Natural killer cell (primary cell): ENCODE results near the gene TNIK. TPM values are rescaled to one million over a fixed set of nuclear protein-coding genes. Genes with fewer than 3 reads are reported as not detected.

Experiments
- ATAC-seq, 3 donors: fragments of 150-1000 bp in 2 of 3; fragments of 200-7000 bp in 1 of 3; cut with Tn5 transposase; 1 replicate in 1 of 3; 2 replicates in 2 of 3; pipeline ENCODE4 v1.10.0; 2021; ENCODE audit warnings: mild to moderate bottlenecking in 2 of 3, moderate library complexity in 2 of 3
- DNase-seq, 2 donors: peaks; one replicate each; pipeline versions ENCODE4 v3.0.0 to v3.0.0-alpha.2; 2013 to 2021; ENCODE audit warnings: mixed read lengths in 1 of 2
- H3K27ac ChIP-seq: one replicate; pipeline ENCODE4 v1.5.1; 2013; ENCODE audit warnings: mild to moderate bottlenecking, low read length
- H3K27me3 ChIP-seq: one replicate; pipeline ENCODE4 v1.6.1; 2013; ENCODE audit warnings: low read length; ENCODE audit not compliant: control insufficient read depth, insufficient read depth
- H3K36me3 ChIP-seq: one replicate; pipeline ENCODE4 v1.6.1; 2013; ENCODE audit warnings: low read length; ENCODE audit not compliant: control insufficient read depth, insufficient read depth
- H3K4me1 ChIP-seq: one replicate; pipeline ENCODE4 v1.6.1; 2013; ENCODE audit warnings: low read length; ENCODE audit not compliant: control insufficient read depth, insufficient read depth
- H3K4me3 ChIP-seq: one replicate; pipeline ENCODE4 v1.5.1; 2013; ENCODE audit warnings: low read length
- H3K9me3 ChIP-seq: one replicate; pipeline ENCODE4 v1.6.1; 2013; ENCODE audit warnings: low read length; ENCODE audit not compliant: control insufficient read depth, insufficient read depth
- H3K27ac Mint-ChIP-seq, 2 donors: one replicate each; pipeline ENCODE4 v1.8.0; 2022; ENCODE audit warnings: mild to moderate bottlenecking in 2 of 2, mixed read lengths in 2 of 2, moderate library complexity in 1 of 2
- H3K27me3 Mint-ChIP-seq, 2 donors: one replicate each; pipeline ENCODE4 v1.8.0; 2022; ENCODE audit warnings: low read depth in 2 of 2, mixed read lengths in 2 of 2
- H3K36me3 Mint-ChIP-seq: one replicate; pipeline ENCODE4 v1.8.0; 2022; ENCODE audit warnings: mixed read lengths
- H3K4me1 Mint-ChIP-seq, 2 donors: one replicate each; pipeline ENCODE4 v1.8.0; 2022; ENCODE audit warnings: mixed read lengths in 2 of 2
- H3K4me3 Mint-ChIP-seq: one replicate; pipeline ENCODE4 v1.8.0; 2022; ENCODE audit warnings: mild to moderate bottlenecking, moderate library complexity, mixed read lengths
- H3K9me3 Mint-ChIP-seq, 2 donors: one replicate each; pipeline ENCODE4 v1.8.0; 2022; ENCODE audit warnings: mixed read lengths in 2 of 2
- CTCF ChIP-seq: fragments of 200-600 bp; IDR thresholded peaks from one replicate; pipeline ENCODE4 v1.8.0; 2022; ENCODE audit warnings: antibody characterized with exemption
- WGBS: methylation state at CpG from one replicate; pipeline ENCODE4 v1.1.7; 2013; ENCODE audit warnings: missing lambda C conversion rate; ENCODE audit not compliant: insufficient coverage; 5-methylcytosine and 5-hydroxymethylcytosine counted together
- intact Hi-C: fragments of 100-400 bp; cut with micrococcal nuclease; formaldehyde crosslinking; loops from one replicate; pipeline ENCODE4 v1.14.2; 2022
- total RNA-seq, 4 donors: library from RNA; stranded (reverse); fragments of 120-200 nt in 1 of 4; gene quantifications; one replicate each; pipeline versions ENCODE4 v1.2.3 to v1.2.4, GENCODE V29; 2013 to 2022

The TNIK gene
- total RNA-seq, 3 donors from 2014 or later (not counting 1 experiment from before 2014, with no cell fraction given): 93.7 to 122 (median 119) TPM

- Histone ChIP-seq H3K27me3 (no peaks in the 10 kb centered on the region), H3K36me3 (no peaks in the 10 kb centered on the region), H3K4me3 (no peak overlapping the region), H3K4me1 (no peaks in the 10 kb centered on the region), H3K9me3 (no peaks in the 10 kb centered on the region), H3K27ac (no peak overlapping the region)
- intact Hi-C loops: no loop called here
- H3K27me3 Mint-ChIP-seq: no peaks in the 10 kb centered on the region
- H3K27ac Mint-ChIP-seq: peak overlapping the region in 1 of 2 donors; percentile 40
- no peak overlapping the region for H3K4me3 Mint-ChIP-seq
- ATAC-seq: no peak
- no peak for DNase-seq
- no peak for TF ChIP-seq CTCF
- no peaks in the 10 kb centered on the region for H3K9me3 Mint-ChIP-seq
- 95% methylated on average over 9 of the region's 9 CpGs for WGBS
- peaks cover 33 to 39% of the 10 kb centered on the region in 2 donors for H3K4me1 Mint-ChIP-seq
- H3K36me3 Mint-ChIP-seq: no peaks in the 10 kb centered on the region
Observed at GRCh38 chr3:171239757-171240503, 220.3 kb downstream of the TNIK start.

- ATAC-seq: no peak
- H3K9me3 ChIP-seq: no peaks in the 10 kb centered on the region
Observed at GRCh38 chr3:171237009-171237385, 223.2 kb downstream of the TNIK start.

GRCh38 chr3:171236265-171237008 is 223.8 kb downstream of the TNIK start:
- TF ChIP-seq CTCF: no peak
- DNase-seq (no peak), ATAC-seq (no peak)
- H3K36me3 ChIP-seq: no peaks in the 10 kb centered on the region
- no peak overlapping the region for H3K4me3 ChIP-seq
- H3K27me3 Mint-ChIP-seq: no peaks in the 10 kb centered on the region
- H3K4me3 Mint-ChIP-seq: no peak overlapping the region
- no peaks in the 10 kb centered on the region for H3K27me3 ChIP-seq
- intact Hi-C loops: no loop called here
- H3K27ac Mint-ChIP-seq: peak overlapping the region; percentile 34 to 53
- H3K4me1 Mint-ChIP-seq: peaks cover 55 to 59% of the 10 kb centered on the region in 2 donors
- no peaks in the 10 kb centered on the region for H3K36me3 Mint-ChIP-seq
- H3K9me3 Mint-ChIP-seq: no peaks in the 10 kb centered on the region
- no peaks in the 10 kb centered on the region for H3K9me3 ChIP-seq
- no peaks in the 10 kb centered on the region for H3K4me1 ChIP-seq
- no peak overlapping the region for H3K27ac ChIP-seq
- 99% methylated on average over 8 of the region's 8 CpGs for WGBS

More at GRCh38 chr3:171237009-171237385, 223.2 kb downstream of the TNIK start:
- intact Hi-C loops: no loop called here
- H3K4me3 ChIP-seq: no peak overlapping the region
- 100% methylated on average over 1 of the region's 2 CpGs for WGBS
- no peak for TF ChIP-seq CTCF
- no peak for DNase-seq
- no peaks in the 10 kb centered on the region for H3K9me3 Mint-ChIP-seq
- no peaks in the 10 kb centered on the region for H3K4me1 ChIP-seq
- H3K27me3 ChIP-seq: no peaks in the 10 kb centered on the region
- H3K27me3 Mint-ChIP-seq: no peaks in the 10 kb centered on the region
- H3K4me1 Mint-ChIP-seq: peaks cover 55 to 57% of the 10 kb centered on the region in 2 donors
- H3K36me3 Mint-ChIP-seq: no peaks in the 10 kb centered on the region
- no peaks in the 10 kb centered on the region for H3K36me3 ChIP-seq
- no peak overlapping the region for H3K27ac Mint-ChIP-seq
- H3K27ac ChIP-seq: no peak overlapping the region
- no peak overlapping the region for H3K4me3 Mint-ChIP-seq
